ENCODE data around the gene ZNF496. TPM values are rescaled to one million over a fixed set of nuclear protein-coding genes. Genes with fewer than 3 reads are reported as not detected.
"Not testable (repeated sequence)": the region's sequence is repeated elsewhere in the genome, so short reads cannot be mapped to it uniquely, and the experiment has no call there.

Gene ZNF496
- total RNA-seq = 10 to 100 TPM; 21.4 to 21.7 TPM
- 9.6 TPM for polyA plus RNA-seq

DNA sequence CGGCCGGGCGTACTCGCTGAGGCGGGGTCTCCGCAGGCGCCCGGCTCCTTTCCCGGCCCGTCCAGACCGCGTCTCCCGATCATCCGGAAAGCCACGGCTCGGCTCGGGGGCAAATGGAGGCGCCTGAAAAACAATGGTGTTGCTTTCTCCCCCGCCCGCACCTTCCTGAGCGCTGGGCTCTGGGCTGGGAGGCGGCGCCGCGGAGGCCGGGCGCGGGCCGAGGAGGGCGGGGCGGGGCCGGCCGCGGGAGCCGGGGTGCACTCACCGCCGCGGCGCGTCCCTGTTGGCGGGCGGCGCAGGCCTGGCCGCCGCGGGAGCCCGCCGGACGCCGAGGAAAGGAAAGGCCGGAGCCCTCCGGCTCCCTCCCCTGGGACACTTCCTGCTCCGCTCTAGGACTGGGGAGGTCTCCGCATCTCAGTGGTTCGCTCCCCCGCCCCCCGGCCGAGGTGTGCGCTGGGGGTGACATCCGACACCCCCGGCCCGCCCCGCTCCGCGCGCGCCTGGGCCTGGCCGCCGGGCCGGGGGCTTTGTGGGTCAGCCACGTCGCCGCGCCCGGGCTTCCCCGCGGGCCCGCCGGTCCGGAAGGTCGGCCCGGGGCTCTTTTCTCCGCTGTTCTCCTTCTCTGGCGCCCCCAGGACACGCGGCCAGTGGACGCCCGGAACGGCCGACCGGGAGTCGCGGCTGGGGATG lies at the start of gene ZNF496:
Gene ZNF496, minus strand, starts transcription at position 343 of the 690 bp plus-strand sequence. CDS start 2,289 bp downstream, outside the sequence.
- POLR2A ChIA-PET = interaction anchor here (0.5 to 1.2 kb wide), 4 partner anchors 12 to 656 kb away, joined by 3 to 5 read pairs (median 4); no protein-coding TSS in a partner anchor
- peaks cover 13 to 22% (median 18%) of the 10 kb centered on the region in 3 donors for H3K4me1 Mint-ChIP-seq
- no peaks in the 10 kb centered on the region for H3K27me3 Mint-ChIP-seq
- H3K27ac Mint-ChIP-seq = peak within 1 kb of the TSS in 7 of 8 donors; percentile 66 to 90 (median 76)
- Histone ChIP-seq H3K4me3 (ENCODE audit: low read length) (peak within 1 kb of the TSS; percentile 63), H3K27me3 (ENCODE audit: insufficient read depth, low read length, poor library complexity, severe bottlenecking) (no peaks in the 10 kb centered on the region), H3K4me1 (ENCODE audit: insufficient read depth, low read length) (peaks cover 10% of the 10 kb centered on the region), H3K36me3 (ENCODE audit: insufficient read depth, low read length) (peaks cover 3% of the 10 kb centered on the region), H3K27ac (ENCODE audit: low read depth, low read length) (peak within 1 kb of the TSS; percentile 69), H3K9me3 (ENCODE audit: low read length) (no peaks in the 10 kb centered on the region)
- CTCF ChIA-PET = interaction anchor here (0.9 to 1.2 kb wide), 3 partner anchors 18 to 157 kb away, joined by 3 to 4 read pairs (median 4); no protein-coding TSS in a partner anchor
- H3K9me3 Mint-ChIP-seq = no peaks in the 10 kb centered on the region
- peak within 1 kb of the TSS; percentile 91 to 99 (median 93) for H3K4me3 Mint-ChIP-seq
- DNase-seq = peak; percentile 20 to 79 (median 55)
- peaks cover 0 to 25% (median 6%) of the 10 kb centered on the region in 3 donors for H3K36me3 Mint-ChIP-seq

DNA sequence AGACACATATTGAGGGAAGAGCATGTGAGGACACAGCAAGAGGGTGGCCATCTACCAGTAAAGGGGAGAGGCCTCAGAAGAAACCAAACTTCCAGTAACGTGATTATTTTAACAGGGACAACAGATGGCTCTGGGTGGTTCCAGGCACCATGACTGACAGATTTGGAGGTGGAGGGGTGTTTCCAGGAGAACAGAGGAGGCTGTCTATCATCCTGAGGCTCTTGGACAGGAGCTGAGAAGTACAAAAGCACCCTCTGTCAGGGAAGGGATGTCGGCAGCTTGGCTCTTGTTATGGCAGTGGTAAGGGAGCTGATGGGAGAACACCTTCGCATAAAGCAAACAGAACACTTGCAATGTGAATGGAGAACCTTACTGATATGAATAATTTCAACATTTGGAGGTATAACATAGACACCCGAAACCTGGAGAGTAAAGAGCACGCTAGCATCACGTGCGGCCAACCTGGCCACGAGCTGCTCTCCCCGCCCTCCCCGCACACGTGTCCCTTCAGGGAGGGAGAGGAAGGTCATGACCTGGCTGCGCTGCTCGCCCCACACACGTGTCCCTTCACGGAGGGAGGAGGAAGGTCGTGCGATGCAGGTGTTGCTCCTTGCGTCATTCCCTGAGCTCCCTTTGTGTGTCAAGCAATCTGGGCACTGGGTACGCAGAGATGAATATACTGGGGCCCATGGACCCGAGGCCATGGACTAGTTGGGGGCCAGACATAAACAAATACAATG lies 46.8 kb upstream of the ZNF496 start:
- no peak overlapping the region for H3K4me3 Mint-ChIP-seq

DNA sequence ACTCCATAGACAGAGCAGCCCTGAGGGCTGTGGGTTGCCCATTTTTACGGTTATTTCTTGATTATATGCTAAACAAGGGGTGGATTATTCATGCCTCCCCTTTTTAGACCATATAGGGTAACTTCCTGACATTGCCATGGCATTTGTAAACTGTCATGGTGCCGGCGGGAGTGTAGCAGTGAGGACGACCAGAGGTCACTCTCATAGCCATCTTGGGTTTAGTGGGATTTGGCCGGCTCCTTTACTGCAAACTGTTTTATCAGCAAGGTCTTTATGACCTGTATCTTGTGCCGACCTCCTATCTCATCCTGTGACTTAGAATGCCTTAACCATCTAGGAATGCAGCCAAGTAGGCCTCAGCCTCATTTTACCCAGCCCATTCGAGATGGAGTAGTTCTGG lies 46.0 kb upstream of the ZNF496 start:
- H3K27ac ChIP-seq (ENCODE audit: low read depth, low read length); H3K9me3 ChIP-seq (ENCODE audit: low read length); H3K4me3 Mint-ChIP-seq; POLR2A ChIA-PET; H3K36me3 Mint-ChIP-seq; H3K4me1 ChIP-seq (ENCODE audit: insufficient read depth, low read length); H3K9me3 Mint-ChIP-seq; H3K27ac Mint-ChIP-seq; H3K36me3 ChIP-seq (ENCODE audit: insufficient read depth, low read length); DNase-seq; H3K4me1 Mint-ChIP-seq; H3K27me3 ChIP-seq (ENCODE audit: insufficient read depth, low read length, poor library complexity, severe bottlenecking); H3K4me3 ChIP-seq (ENCODE audit: low read length): not testable (repeated sequence)
- peaks cover 8 to 17% of the 10 kb centered on the region in 2 donors for H3K27me3 Mint-ChIP-seq
- CTCF ChIA-PET = interaction anchor here (1.0 kb wide), 1 partner anchor 13 kb away, joined by 3 read pairs; no protein-coding TSS in a partner anchor

More for the DNA sequence above, 46.8 kb upstream of the ZNF496 start:
- no peak for DNase-seq
- Mint-ChIP-seq H3K9me3 (no peaks in the 10 kb centered on the region), H3K27ac (no peak overlapping the region), H3K27me3 (peaks cover 8 to 14% of the 10 kb centered on the region in 2 donors), H3K4me1 (peaks cover 3 to 4% (median 4%) of the 10 kb centered on the region in 3 donors), H3K36me3 (peaks cover 0 to 3% (median 2%) of the 10 kb centered on the region in 3 donors)
- POLR2A ChIA-PET = interaction anchor here (0.6 kb wide), 1 partner anchor 13 kb away, joined by 3 read pairs; no protein-coding TSS in a partner anchor
- Histone ChIP-seq H3K9me3 (ENCODE audit: low read length) (no peaks in the 10 kb centered on the region), H3K27ac (ENCODE audit: low read depth, low read length) (no peak overlapping the region), H3K27me3 (ENCODE audit: insufficient read depth, low read length, poor library complexity, severe bottlenecking) (no peaks in the 10 kb centered on the region), H3K4me1 (ENCODE audit: insufficient read depth, low read length) (no peaks in the 10 kb centered on the region), H3K36me3 (ENCODE audit: insufficient read depth, low read length) (no peaks in the 10 kb centered on the region), H3K4me3 (ENCODE audit: low read length) (no peak overlapping the region)
- CTCF ChIA-PET = interaction anchor here (1.1 to 1.6 kb wide), 2 partner anchors 11 to 38 kb away, joined by 3 to 6 read pairs; partner anchors contain the start of gene NLRP3

DNA sequence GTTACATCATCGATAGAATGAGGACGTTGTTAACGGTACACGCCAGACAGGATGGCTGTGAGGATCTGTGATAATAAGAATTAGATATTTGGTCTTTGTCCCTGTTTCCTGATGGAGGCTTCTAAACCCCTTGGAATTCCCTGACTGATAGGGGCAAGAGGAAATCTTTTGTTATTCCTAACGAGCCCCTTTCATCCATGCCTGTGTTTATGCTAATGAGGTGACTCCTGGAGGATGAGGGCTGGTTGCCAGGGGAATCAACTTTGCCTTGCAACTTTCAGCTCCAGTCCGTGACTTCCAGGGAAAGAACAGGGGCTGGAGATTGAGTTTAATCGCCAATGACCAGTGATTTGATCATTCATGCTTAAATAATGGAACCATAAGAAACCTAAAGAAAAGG lies 45.0 kb upstream of the ZNF496 start:
- H3K36me3 ChIP-seq (ENCODE audit: insufficient read depth, low read length) = no peaks in the 10 kb centered on the region
- Mint-ChIP-seq H3K4me3 (no peak overlapping the region), H3K9me3 (no peaks in the 10 kb centered on the region), H3K27me3 (peaks cover 10 to 20% of the 10 kb centered on the region in 2 donors), H3K4me1 (peaks cover 6 to 9% (median 8%) of the 10 kb centered on the region in 3 donors), H3K27ac (no peak overlapping the region), H3K36me3 (peaks cover 0 to 3% (median 2%) of the 10 kb centered on the region in 3 donors)
- H3K27ac ChIP-seq (ENCODE audit: low read depth, low read length) = no peak overlapping the region
- no peaks in the 10 kb centered on the region for H3K4me1 ChIP-seq (ENCODE audit: insufficient read depth, low read length)
- ChIA-PET CTCF (interaction anchor here (1.0 kb wide), 1 partner anchor 14 kb away, joined by 3 read pairs; no protein-coding TSS in a partner anchor), POLR2A (no interaction called here)
- no peak overlapping the region for H3K4me3 ChIP-seq (ENCODE audit: low read length)
- H3K9me3 ChIP-seq (ENCODE audit: low read length) = no peaks in the 10 kb centered on the region
- no peaks in the 10 kb centered on the region for H3K27me3 ChIP-seq (ENCODE audit: insufficient read depth, low read length, poor library complexity, severe bottlenecking)
- DNase-seq = no peak

DNA sequence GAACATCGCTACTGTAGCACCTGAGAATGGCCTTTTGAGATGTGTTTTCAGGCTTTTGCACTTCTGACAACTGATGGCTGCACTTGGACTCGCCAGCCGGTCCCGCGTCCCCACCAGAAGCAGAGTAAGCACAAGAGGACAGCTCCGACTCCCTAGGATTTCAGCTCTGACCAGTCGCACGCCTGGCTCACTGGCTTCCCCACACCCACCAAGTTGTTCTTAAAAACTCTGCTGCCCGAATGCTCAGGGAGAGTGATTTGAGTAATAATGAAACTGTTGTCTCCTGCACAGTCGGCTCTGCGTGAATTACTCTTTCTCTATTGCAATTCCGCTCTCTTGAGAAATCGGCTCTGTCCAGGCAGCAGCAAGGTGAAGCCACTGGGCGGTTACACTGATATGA lies 44.1 kb upstream of the ZNF496 start:
- Histone ChIP-seq H3K27ac (ENCODE audit: low read depth, low read length) (no peak overlapping the region), H3K9me3 (ENCODE audit: low read length) (no peaks in the 10 kb centered on the region), H3K4me1 (ENCODE audit: insufficient read depth, low read length) (no peaks in the 10 kb centered on the region), H3K4me3 (ENCODE audit: low read length) (no peak overlapping the region), H3K27me3 (ENCODE audit: insufficient read depth, low read length, poor library complexity, severe bottlenecking) (no peaks in the 10 kb centered on the region), H3K36me3 (ENCODE audit: insufficient read depth, low read length) (no peaks in the 10 kb centered on the region)
- Mint-ChIP-seq H3K27me3 (peaks cover 9 to 23% of the 10 kb centered on the region in 2 donors), H3K4me3 (no peak overlapping the region), H3K27ac (peak overlapping the region in 1 of 8 donors; percentile 33), H3K4me1 (peaks cover 6 to 9% (median 8%) of the 10 kb centered on the region in 3 donors), H3K9me3 (no peaks in the 10 kb centered on the region), H3K36me3 (peaks cover 0 to 3% (median 2%) of the 10 kb centered on the region in 3 donors)
- ChIA-PET POLR2A (no interaction called here), CTCF (interaction anchor here (3.9 kb wide), 1 partner anchor 13 kb away, joined by 60 read pairs; no protein-coding TSS in a partner anchor)
- no peak for DNase-seq

DNA sequence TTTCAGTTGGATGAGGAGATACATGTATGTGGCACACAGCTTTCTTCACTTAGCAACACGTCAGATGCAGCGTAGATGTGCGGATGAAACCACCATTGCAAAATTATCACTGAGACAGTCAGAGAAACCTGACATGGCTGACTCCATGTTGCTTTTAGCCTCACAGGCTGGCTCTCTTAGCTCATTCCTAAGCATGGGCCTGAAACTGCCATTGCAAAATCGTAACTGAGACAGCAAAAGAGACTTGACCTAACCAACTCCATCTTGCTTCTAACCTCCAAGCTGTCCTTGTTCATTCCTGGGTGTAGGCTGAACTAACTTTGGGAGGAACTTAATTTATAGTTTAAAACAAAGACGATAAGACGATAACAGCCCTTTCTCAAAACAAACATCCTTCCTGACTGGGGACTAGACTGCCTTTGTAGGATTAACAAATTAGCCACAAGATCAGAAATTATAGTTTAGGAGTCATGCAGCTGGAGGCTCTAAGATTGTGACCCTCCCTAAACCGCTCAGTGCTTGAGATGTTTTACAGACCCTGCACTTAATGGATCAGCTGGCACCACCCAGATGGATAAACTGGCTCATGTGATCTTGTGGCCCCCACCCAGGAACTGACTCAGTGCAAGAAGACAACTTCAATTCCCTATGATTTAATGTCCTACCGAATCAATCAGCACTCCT lies 43.1 kb upstream of the ZNF496 start:
- H3K4me1 ChIP-seq (ENCODE audit: insufficient read depth, low read length); POLR2A ChIA-PET; H3K4me3 Mint-ChIP-seq; H3K27me3 ChIP-seq (ENCODE audit: insufficient read depth, low read length, poor library complexity, severe bottlenecking); H3K4me3 ChIP-seq (ENCODE audit: low read length); H3K9me3 Mint-ChIP-seq; H3K9me3 ChIP-seq (ENCODE audit: low read length); DNase-seq; H3K27ac Mint-ChIP-seq; H3K4me1 Mint-ChIP-seq; H3K27ac ChIP-seq (ENCODE audit: low read depth, low read length); H3K36me3 Mint-ChIP-seq; H3K36me3 ChIP-seq (ENCODE audit: insufficient read depth, low read length): not testable (repeated sequence)
- H3K27me3 Mint-ChIP-seq = peaks cover 9 to 25% of the 10 kb centered on the region in 2 donors
- CTCF ChIA-PET = interaction anchor here (1.1 to 3.9 kb wide), 6 partner anchors 8 to 330 kb away, joined by 3 to 101 read pairs (median 20); no protein-coding TSS in a partner anchor

DNA sequence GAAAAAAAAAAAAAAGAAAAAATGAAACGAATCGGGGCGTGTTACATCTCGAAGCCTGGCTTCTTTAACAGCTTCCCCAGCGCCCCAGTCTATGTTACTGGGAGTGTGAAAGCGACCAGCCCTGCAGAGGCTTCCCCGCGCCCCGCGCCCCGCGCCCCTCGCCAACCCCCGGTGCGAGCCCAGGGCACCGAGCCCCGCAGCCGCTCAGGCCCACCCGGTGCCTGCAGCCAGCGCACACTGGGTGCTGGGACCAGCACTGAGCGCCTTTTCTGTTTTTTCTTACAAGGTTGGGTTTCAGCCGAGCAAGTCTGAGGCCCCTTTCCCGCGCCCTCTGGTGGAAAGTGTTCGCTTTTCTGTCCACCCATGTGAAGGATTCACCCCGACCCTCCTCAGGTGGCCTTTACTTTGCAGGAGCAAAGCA lies 42.1 kb upstream of the ZNF496 start:
- H3K4me1 ChIP-seq (ENCODE audit: insufficient read depth, low read length) = no peaks in the 10 kb centered on the region
- peak overlapping the region; percentile 32 to 77 (median 52) for H3K4me3 Mint-ChIP-seq
- CTCF ChIA-PET = interaction anchor here (1.0 to 3.9 kb wide), 16 partner anchors 9 to 329 kb away, joined by 3 to 101 read pairs (median 4); partner anchors contain the start of gene ZNF496
- no peak overlapping the region for H3K27ac Mint-ChIP-seq
- no peaks in the 10 kb centered on the region for H3K36me3 ChIP-seq (ENCODE audit: insufficient read depth, low read length)
- no peaks in the 10 kb centered on the region for H3K9me3 Mint-ChIP-seq
- peak; percentile 28 to 69 (median 38) for DNase-seq
- H3K27me3 Mint-ChIP-seq = peaks cover 12 to 27% of the 10 kb centered on the region in 2 donors
- no peak overlapping the region for H3K4me3 ChIP-seq (ENCODE audit: low read length)
- H3K36me3 Mint-ChIP-seq = peaks cover 0 to 2% (median 0%) of the 10 kb centered on the region in 3 donors
- H3K27ac ChIP-seq (ENCODE audit: low read depth, low read length) = no peak overlapping the region
- H3K9me3 ChIP-seq (ENCODE audit: low read length) = no peaks in the 10 kb centered on the region
- no peaks in the 10 kb centered on the region for H3K27me3 ChIP-seq (ENCODE audit: insufficient read depth, low read length, poor library complexity, severe bottlenecking)
- POLR2A ChIA-PET = interaction anchor here (0.6 kb wide), 1 partner anchor 61 kb away, joined by 5 read pairs; no protein-coding TSS in a partner anchor
- H3K4me1 Mint-ChIP-seq = peaks cover 6 to 9% (median 8%) of the 10 kb centered on the region in 3 donors
